ENCODE data around the gene CD19. TPM values are rescaled to one million over a fixed set of nuclear protein-coding genes. Genes with fewer than 3 reads are reported as not detected.
A peak's percentile ranks its signal among the peaks of the same experiment; 100 is the strongest.

CD19 gene
- polyA plus RNA-seq, 3 donors: 0.28 to 0.75 (median 0.65) TPM

GRCh38 chr16:28895609-28896008 is 36.2 kb upstream of the CD19 start:
- Histone ChIP-seq H3K27me3 (ENCODE audit: control insufficient read depth in 2 of 2, insufficient read depth in 2 of 2, low read length in 2 of 2) (no peaks in the 10 kb centered on the region), H3K4me2 (replicated peaks; ENCODE audit: extremely low read depth, low read length, poor library complexity, severe bottlenecking) (no peak overlapping the region), H3K9ac (ENCODE audit: insufficient read depth, low read length, poor library complexity, severe bottlenecking) (no peak overlapping the region), H3K79me2 (ENCODE audit: insufficient read depth, low read length) (no peaks in the 10 kb centered on the region), H3K4me3 (replicated peaks in 1 of 3; ENCODE audit: low read depth in 2 of 3, low read length in 3 of 3) (no peak overlapping the region), H4K20me1 (ENCODE audit: insufficient read depth, low read length) (no peaks in the 10 kb centered on the region), H3K9me3 (replicated peaks in 1 of 2; ENCODE audit: control insufficient read depth in 1 of 2, insufficient read depth in 1 of 2, low read length in 2 of 2) (no peaks in the 10 kb centered on the region), H3K4me1 (ENCODE audit: control insufficient read depth in 1 of 2, insufficient read depth in 2 of 2, low read length in 2 of 2) (no peaks in the 10 kb centered on the region), H2AFZ (ENCODE audit: insufficient read depth, low read depth, low read length, poor library complexity, severe bottlenecking) (no peak overlapping the region), H3K36me3 (replicated peaks in 1 of 2; ENCODE audit: control insufficient read depth in 1 of 2, insufficient read depth in 2 of 2, low read length in 2 of 2) (no peaks in the 10 kb centered on the region), H3K27ac (ENCODE audit: low read depth in 1 of 2, low read length in 2 of 2) (no peak overlapping the region)
- no peak overlapping the region for H3K4me3 Mint-ChIP-seq
- peaks cover 0 to 2% (median 0%) of the 10 kb centered on the region in 3 donors for H3K27me3 Mint-ChIP-seq (ENCODE audit: low read depth in 3 of 3)
- H3K36me3 Mint-ChIP-seq: no peaks in the 10 kb centered on the region
- TF ChIP-seq CTCF (IDR thresholded peaks at IDR 0.05): no peak
- no peaks in the 10 kb centered on the region for H3K9me3 Mint-ChIP-seq
- WGBS (ENCODE audit: insufficient coverage): 88% methylated on average over 1 of the region's 4 CpGs
- intact Hi-C loops (cut with micrococcal nuclease): loop anchor here in 1 of 2 donors (2.0 kb wide), 1 partner anchor 15 kb away; no protein-coding TSS in a partner anchor
- DNase-seq: no peak
- no peak overlapping the region for H3K27ac Mint-ChIP-seq
- no peaks in the 10 kb centered on the region for H3K4me1 Mint-ChIP-seq

- H3K9ac ChIP-seq (ENCODE audit: insufficient read depth, low read length, poor library complexity, severe bottlenecking): no peak overlapping the region
- H3K4me2 ChIP-seq (replicated peaks; ENCODE audit: extremely low read depth, low read length, poor library complexity, severe bottlenecking): no peak overlapping the region
- peak overlapping the region in 1 of 7 donors; percentile 21 for H3K27ac Mint-ChIP-seq
- H3K9me3 Mint-ChIP-seq: no peaks in the 10 kb centered on the region
- no peaks in the 10 kb centered on the region for H3K79me2 ChIP-seq (ENCODE audit: insufficient read depth, low read length)
- no peaks in the 10 kb centered on the region for H3K4me1 ChIP-seq (ENCODE audit: control insufficient read depth in 1 of 2, insufficient read depth in 2 of 2, low read length in 2 of 2)
- no peak for DNase-seq
- H3K27me3 ChIP-seq (ENCODE audit: control insufficient read depth in 2 of 2, insufficient read depth in 2 of 2, low read length in 2 of 2): no peaks in the 10 kb centered on the region
- peaks cover 0 to 2% (median 0%) of the 10 kb centered on the region in 3 donors for H3K27me3 Mint-ChIP-seq (ENCODE audit: low read depth in 3 of 3)
- H3K4me1 Mint-ChIP-seq: no peaks in the 10 kb centered on the region
- H3K36me3 Mint-ChIP-seq: no peaks in the 10 kb centered on the region
- no peaks in the 10 kb centered on the region for H3K9me3 ChIP-seq (replicated peaks in 1 of 2; ENCODE audit: control insufficient read depth in 1 of 2, insufficient read depth in 1 of 2, low read length in 2 of 2)
- WGBS (ENCODE audit: insufficient coverage): 100% methylated on average over 1 of the region's 4 CpGs
- H3K4me3 Mint-ChIP-seq: no peak overlapping the region
- TF ChIP-seq CTCF (IDR thresholded peaks at IDR 0.05): no peak
- no peak overlapping the region for H2AFZ ChIP-seq (ENCODE audit: insufficient read depth, low read depth, low read length, poor library complexity, severe bottlenecking)
- H3K4me3 ChIP-seq (replicated peaks in 1 of 3; ENCODE audit: low read depth in 2 of 3, low read length in 3 of 3): no peak overlapping the region
- intact Hi-C loops (cut with micrococcal nuclease): no loop called here
- H3K36me3 ChIP-seq (replicated peaks in 1 of 2; ENCODE audit: control insufficient read depth in 1 of 2, insufficient read depth in 2 of 2, low read length in 2 of 2): no peaks in the 10 kb centered on the region
- no peak overlapping the region for H3K27ac ChIP-seq (ENCODE audit: low read depth in 1 of 2, low read length in 2 of 2)
- H4K20me1 ChIP-seq (ENCODE audit: insufficient read depth, low read length): no peaks in the 10 kb centered on the region
Observed at GRCh38 chr16:28897826-28898225, 33.9 kb upstream of the CD19 start.
